RCC 7860 (cell line): Measurements from ENCODE around the gene DHRS3.
"Not testable (repeated sequence)": the region's sequence is repeated elsewhere in the genome, so short reads cannot be mapped to it uniquely, and the experiment has no call there.

ENCODE experiments used
- DNase-seq: peaks from one replicate; pipeline ENCODE4 v3.0.0-alpha.2; 2015; ENCODE audit warnings: low spot score
- FAIRE-seq: peaks from 2 replicates; lab custom pipeline; 2012; peaks lifted over from hg19 to GRCh38; lab: Jason Lieb, UNC

DHRS3 gene

DNA sequence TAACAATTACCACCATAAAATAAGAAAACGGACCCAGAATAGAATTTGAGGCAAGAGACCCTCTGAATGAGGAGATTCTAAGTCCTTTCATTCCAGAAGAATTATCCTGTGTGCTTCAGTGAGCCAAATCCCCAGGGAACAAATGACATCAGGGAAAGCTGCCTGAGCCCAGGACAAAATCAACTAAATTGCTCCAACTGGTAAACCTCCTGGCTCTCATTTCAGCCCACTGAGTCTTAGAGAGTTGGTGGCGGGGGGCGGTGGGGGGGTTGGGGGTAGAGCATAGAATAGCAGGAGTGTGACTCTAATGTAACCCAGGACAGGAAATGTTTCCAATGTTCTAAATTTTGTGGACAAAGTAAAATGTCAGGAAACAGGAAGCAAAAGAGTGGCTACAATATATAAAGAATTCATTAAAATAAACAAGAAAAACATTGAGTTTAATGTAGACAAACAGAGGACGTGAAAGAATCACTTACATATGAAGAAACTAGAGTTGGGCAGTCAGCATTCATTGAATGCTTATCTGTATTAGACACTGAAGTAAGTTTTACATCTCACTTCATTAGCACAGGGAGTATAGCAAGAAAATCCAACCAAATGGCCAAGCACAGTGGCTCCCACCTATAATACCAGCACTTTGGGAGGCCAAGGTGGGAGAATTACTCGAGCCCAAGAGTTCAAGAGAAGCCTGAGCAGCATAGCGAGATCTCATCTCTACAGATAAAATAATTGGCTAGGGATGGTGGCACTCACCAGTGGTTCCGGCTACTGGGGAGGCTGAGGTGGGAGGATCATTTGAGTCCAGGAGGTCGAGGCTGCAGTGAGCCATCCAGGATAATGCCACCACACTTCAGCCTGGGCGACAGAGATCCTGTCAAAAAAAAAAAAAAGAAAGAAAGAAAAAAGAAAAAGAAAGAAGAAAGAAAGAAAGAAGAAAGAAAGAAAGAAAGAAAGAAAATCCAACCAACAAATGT, 75.1 kb downstream of the DHRS3 start:
- FAIRE-seq (no peak), DNase-seq (no peak)

DNA sequence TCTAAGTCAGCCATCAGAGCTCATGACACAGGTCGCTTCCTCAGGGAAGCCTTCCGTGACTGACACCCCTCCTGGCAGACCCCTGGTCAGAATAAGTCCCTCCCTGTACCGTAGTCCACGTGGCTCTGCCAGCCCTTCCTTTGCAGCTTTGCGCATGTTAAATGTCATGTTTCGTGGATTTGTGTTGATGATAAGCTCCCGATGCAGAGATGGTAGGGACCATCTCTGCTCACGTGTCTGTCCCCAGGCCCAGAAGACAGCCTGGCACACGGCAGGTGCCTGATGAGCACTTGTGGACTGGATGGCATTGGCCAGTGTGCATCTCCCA, 75.9 kb downstream of the DHRS3 start:
- DNase-seq (no peak), FAIRE-seq (no peak)

DNA sequence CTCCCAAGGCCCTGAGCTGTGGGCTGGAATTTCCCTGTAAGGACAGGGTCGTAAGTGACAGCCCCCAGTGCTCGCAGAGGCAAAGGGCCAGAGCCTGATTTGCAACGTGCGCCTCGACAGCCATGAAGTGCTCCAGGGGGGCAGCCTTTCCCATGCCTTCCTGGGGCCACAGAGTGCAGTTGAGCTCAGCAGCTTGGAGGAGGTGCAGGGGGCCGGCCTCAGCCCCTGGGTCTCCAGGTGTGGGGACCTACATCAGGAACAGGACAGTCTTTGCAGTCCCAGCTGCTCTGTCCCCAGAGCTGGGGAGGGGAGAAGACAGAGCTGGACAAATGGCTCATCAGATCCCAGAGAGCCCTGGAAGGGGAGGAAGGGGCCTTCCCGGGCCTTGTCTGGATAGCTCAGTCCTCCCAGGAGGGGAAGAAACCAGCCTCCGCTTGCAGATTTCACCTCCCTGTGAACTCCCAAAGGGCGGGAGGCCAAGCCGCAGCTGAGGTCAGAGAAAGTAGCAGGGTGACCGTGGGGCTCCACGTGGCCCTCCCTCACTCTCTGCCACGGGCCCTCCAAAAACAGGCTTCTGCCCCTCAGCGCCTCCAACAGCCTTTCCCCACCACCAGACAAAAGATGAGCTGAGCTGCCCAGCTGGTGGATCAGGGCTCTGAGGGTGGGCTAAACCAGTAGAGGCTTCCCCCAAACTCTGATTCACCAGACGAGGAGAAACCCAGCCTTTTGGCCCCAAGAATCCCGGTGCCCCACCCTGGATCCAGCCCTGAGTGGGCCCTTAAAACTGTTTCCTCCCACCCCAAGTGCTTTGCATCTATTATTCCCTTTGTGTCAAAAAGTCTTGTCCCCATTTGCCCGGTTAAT, 76.5 kb downstream of the DHRS3 start:
- DNase-seq (peak; percentile 29), FAIRE-seq (no peak)

DNA sequence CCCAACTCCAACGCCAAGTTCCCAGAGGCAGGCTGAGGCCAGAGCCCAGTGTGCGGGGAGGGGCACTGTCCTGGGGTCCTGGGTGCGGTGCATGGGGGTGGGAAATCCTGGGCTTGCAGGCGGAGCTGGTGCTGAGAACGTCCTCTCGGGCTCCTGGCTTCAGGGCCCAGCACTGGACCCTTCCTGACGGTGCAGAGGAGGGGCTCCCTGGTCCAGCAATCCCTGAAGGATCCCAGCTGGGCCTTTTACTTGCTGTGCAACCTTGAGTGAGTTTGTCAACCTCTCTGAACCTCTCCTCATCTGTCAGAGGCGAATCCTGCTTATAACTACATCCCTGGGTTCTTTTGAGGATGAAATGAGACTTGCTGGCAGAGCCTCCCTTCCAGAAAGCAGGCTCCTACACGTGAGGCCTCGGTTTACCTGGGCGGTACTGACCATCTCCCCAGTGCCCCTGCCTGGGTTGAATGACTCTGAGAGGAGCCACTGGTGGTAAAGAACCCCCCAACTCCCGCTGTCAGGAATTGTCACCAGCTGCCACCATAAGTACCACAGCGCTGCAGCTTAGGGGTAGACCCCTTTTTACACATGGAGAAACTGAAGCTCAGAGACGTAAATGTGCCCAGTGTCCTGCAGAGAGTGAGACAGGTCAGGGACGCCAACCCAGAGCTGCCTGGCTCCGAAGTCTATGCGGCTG, 77.3 kb downstream of the DHRS3 start:
- no peak for FAIRE-seq
- DNase-seq, result no peak

DNA sequence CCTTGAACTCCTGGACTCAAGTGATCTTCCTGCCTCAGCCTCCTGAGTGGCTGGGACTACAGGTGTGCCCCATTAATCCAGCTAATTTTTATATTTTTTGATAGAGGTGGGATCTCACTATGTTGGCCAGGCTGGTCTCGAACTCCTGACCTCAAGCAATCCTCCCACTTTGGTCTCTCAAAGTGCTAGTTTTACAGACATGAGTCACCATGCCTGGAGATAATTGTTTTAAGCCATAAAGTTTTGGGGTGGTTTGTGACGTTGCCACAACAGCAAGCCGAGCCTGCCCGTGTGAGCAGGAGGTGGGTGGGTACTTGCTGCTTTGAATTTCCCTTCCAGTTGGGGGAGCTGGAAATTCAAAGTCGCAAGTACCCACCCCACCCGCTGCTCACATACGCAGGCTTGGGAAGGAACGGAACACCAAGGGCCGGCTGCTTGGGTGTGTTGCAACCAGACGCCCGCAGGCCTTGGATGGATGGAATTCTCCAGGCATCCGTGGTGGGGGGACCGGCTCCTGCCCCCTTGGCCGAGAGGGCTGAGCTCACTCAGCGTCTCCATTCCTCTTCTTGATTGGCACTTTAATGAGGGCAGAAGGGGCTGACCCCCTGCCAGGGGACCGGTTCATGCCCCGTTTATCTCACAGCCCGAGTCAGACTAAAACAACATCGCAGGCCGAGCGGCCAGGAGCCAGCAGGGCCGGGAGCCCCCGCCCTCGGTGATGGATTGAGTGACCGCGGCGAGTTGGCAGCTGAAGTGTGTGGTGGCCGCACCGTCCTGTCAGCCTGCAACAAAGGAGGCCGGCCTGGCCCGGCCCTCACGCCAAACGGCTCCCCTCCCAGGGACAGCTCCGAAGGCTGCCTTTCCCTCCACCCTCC, 78.1 kb downstream of the DHRS3 start:
- no peak for FAIRE-seq
- peak; percentile 64 for DNase-seq

DNA sequence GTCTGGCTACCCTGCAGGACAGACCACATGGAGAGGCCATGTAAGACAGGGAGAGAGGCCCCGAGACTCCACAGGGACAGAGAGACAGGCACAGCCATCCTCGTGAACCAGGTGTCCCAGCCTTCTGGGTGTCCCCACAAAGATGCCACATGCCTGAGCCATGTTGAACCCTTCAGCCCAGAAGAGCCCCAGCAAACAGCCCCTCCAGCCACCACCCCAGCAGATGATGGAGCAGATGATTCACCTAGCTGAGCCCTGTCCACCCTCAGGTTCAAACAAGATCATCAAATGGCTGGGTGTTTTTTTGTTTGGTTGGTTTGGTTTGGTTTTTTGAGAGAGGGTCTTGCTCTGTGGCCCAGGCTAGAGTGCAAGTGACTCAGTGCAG, 78.7 kb downstream of the DHRS3 start:
- FAIRE-seq, result no peak

DNA sequence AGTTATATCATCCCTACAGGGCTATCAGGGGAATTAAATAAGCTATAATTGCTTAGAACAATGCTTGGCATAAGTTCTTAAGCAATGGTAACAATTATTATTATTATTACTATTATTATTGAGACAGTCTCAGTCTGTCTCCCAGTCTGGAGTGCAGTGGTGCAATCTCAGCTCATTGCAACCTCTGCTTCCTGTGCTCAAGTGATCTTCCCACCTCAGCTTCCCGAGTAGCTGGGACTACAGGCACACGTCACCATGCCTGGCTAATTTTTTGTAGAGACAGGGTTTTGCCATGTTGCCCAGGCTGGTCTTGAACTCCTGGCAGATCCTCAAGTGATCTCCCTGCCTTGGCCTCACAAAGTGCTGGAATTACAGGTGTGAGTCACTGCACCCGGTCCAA, 79.5 kb downstream of the DHRS3 start:
- DNase-seq, FAIRE-seq: not testable (repeated sequence)

More for the DNA sequence above, 78.7 kb downstream of the DHRS3 start:
- DNase-seq, result no peak

DNA sequence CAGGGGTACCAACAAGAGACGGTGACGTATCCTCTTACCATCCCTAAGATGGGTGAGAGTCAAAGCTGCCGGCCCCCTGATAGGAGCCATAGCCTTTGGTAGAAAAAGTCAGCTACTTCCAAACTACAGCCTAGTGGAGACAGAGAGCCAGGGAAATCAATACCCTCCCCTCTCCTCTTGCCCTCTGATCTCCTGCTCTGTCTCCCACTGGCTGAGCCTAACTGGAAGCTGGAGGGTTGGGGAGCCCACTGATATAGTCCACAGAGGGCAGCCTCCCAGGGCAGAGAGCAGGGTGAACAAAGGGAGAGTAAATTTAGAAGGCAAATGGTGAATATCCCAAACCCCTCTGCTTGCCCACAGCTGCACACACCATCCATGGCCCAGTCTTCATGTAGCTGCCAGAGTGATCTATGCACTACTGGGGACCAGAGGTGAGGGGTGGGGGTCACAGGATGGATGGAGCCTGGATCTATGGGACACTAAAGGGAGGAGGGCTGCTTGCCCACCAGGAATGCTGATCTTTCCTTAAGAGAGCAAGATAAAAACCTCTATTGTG, 80.0 kb downstream of the DHRS3 start:
- FAIRE-seq, result no peak

DNA sequence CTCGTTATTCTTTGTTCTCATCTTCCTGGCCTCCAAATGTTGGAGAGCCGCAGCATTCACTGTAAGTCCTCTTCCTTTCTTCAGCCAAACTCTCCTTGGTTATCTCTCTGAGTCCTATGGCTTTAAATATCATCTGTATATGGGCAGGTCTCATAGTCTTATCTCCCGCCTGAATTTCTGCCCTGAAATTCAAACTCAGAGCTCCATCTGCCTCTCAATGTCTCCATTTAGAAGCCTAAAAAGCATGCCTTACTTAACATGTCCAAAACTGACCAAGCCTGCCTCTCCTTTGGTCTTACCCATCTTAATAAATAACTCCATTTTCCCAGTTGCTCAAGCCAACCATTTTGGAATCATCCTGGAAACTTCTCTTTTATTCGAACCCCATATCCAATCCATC, 80.7 kb downstream of the DHRS3 start:
- FAIRE-seq (no peak), DNase-seq (no peak)

More for the DNA sequence above, 80.0 kb downstream of the DHRS3 start:
- DNase-seq, result no peak

DNA sequence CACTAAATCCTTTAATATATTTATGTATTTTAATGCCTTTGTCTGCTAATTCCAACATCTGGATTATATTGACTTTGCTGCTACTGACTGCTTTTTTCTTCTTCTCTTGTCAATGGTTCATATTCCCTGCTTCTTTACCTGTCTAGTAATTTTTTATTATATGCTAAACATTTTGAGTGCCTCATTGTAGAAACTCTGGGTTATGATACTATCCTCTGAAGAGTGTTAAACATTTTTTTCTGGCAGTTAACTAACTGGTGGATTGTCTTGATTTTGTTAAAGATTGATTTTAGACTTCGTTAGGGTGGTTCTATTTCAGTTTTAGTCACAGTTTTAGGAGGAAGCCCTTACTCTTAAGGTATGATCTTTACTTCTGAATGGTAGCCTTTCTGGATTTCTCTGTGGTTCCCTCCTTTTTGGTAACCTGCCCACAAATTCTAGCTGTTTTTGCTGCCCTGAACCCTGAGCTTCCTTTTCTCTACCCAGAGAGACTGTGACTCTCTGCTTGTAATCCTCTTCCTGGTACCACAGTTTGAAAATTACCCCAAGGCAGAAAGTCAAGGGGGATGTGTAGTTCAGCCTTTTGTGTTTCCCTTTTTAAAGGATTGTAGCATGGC, 81.9 kb downstream of the DHRS3 start:
- FAIRE-seq, result no peak
- DNase-seq, result no peak

DNA sequence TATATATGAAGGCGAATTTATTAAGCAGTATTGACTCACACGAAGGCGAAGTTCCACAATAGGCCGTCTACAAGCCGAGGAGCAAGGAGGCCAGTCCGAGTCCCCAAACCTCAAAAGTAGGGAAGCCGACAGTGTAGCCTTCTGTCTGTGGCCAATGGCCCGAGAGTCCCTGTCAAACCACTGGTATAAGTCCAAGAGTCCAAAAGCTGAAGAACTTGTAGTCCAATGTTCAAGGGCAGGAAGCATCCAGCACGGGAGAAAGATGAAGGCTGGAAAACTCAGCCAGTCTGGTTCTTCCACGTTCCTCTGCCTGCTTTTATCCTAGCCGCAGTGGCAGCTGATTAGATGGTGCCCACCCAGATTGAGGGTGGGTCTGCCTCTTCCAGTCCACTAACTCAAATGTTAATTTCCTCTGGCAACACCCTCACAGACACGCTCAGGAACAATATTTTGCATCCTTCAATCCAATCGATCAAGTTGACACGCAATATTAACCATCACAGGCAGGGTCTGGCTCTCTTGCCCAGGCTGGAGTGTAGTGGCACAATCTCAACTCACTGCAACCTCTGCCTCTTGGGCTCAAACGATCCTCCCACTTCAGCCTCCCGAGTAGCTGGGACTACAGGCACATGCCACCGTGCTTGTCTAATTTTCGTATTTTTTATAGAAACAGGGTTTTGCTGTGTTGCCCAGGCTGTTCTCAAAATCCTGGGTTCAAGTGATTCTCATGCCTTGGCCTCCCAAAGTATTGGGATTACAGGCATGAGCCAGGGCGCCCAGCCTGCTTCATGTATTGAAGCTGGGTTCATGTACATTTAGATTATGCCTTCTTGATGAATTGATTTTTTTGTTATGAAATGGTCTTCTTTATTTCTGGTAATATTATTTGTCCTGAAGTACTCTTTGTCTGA, 85.3 kb downstream of the DHRS3 start:
- no peak for FAIRE-seq
- DNase-seq, result no peak

DNA sequence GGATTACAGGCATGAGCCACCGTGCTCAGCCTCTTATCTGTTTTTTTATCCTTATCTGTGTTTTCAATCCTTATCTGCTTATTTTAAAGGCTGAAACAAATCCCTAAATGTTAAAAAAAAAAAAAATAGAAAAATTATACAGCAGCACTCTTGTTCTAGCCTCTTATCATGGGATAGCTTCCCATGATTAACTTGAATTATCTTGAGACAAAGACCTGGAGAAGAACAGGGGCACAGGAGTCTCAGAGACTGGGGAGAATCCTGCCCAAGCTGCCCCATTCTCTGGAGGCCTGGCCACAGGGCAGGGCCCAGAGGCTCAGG, 86.9 kb downstream of the DHRS3 start:
- FAIRE-seq (no peak), DNase-seq (no peak)

DNA sequence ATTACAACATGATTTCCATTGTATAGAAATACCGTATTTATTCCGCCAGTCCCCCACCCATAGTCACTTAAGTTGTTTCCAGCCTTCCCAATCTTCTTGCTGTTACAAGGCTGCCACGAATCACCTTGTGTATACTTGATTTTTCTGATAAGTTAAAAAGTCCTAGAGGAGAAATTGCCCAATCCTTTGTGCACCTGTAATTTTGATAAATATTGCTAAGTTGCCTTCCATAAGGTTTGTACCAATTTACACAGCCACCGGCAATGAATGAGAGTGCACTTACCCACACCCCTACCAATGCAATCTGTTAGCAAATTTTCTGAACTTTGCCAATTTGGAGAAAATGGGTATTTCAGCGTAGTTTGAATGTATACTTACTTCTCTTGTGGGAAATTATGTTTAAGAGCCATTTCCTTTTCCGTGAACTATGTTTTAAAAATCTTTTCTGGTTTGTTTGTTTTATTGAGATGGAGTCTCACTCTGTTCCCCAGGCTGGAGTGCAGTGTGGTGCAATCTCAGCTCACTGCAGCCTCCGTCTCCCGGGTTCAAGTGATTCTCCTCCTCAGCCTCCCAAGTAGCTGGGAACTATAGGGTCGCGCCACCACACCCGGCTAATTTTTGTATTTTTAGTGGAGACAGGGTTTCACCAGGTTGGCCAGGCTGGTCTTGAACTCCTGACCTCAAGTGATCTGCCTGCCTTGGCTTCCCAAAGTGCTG, 87.4 kb downstream of the DHRS3 start:
- FAIRE-seq (no peak), DNase-seq (no peak)

DNA sequence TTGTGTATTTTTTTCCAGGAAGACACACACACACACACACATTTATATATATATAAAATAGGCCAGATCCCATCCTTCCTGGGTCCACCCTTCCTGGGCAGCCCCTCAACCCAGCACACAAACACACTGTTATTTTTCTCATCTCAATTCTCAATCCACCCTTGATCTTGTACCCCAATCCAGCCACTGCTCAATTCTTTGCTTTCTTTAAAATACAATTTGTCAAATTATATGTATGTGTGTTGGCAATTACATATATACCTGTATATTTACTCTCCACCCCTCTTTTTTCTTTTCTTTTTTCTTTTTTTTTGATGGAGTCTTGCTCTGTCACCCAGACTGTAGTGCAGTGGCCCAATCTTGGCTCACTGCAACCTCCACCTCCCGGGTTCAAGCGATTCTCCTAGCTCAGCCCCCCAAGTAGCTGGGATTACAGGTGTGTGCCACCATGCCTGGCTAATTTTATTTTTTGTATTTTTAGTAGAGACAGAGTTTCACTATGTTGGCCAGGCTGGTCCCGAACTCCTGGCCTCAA, 88.3 kb downstream of the DHRS3 start:
- DNase-seq, result no peak
- no peak for FAIRE-seq

DNA sequence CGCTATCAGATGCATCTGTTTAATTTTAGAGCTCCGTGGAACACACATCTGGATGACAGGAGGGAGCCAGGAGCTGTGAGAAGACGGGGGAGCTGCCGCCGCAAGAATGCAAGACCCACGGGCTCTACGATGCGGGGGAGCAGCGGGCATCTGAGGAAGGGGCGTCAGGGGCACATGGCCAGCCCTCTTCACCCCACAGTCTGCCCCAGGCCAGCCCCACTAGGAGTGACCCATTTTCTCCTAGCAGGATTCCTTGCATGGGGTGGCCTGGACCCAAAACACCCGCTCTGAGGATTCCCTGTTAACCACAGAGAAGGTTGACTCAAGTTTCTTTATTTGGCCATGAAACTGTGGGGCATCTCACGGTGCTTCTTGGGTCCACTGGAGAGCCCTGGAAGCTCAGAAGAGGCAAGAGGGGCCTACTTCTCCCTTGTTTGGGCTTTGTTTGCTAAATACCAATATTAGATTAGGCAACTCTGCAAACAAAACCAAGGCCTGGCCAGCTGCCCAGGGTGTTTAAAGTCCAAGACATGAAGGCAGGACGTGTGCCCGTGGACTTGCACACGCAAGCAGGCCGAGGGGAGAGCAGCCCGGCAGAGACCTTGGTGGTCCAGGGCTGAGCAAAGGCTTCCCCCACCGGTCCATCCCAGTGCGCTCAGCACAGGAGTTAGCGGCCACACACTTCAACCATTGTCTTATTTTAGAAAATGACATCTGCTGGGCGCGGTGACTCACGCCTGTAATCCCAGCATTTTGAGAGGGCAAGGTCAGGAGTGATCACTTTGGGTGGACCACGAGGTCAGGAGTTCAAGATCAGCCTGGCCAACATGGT, 89.8 kb downstream of the DHRS3 start:
- DNase-seq, result peak; percentile 12

DNA sequence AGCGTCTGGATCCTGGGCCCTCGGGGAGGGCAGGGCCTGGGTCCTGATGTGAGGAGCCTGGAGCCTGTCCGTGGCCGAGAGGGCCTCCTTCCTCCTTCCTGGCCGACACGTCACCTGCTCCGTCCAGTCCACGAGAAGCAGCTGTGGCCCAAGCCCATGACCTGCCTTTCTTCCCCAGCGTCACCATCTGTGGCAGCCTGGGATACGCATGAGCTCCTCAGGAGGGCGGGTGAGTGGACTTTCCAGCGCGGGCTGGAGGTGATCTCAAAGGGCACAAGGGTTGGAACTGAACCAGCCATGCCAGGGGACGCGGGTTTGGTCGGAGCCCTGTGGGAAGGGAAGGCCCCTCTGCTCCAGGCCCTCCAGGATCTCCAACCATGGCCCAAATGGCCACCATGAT, 90.4 kb downstream of the DHRS3 start:
- DNase-seq, result peak; percentile 50
- FAIRE-seq, result no peak

More for the DNA sequence above, 89.8 kb downstream of the DHRS3 start:
- no peak for FAIRE-seq
